GM12878 (cell line): ENCODE results near the gene PRDM15. TPM values are rescaled to one million over a fixed set of nuclear protein-coding genes. Genes with fewer than 3 reads are reported as not detected.

Experiments
- ATAC-seq: fragments of 200-7000 bp; cut with Tn5 transposase; 3 replicates; pipeline ENCODE4 v1.9.1; 2020; ENCODE audit warnings: mild to moderate bottlenecking, moderate library complexity
- BruUV-seq: library from RNA; stranded (reverse); fragments of 400-500 nt; replicated peaks from 2 replicates; lab custom pipeline; 2021; lab: Mats Ljungman, UMichigan
- CTCF ChIA-PET: fragments of 300-600 bp; sonication (Branson Sonifier 250); formaldehyde crosslinking; extraction: SDS; loops from one replicate; lab custom pipeline; 2021; ENCODE audit warnings: inconsistent platforms; lab: Yijun Ruan, JAX
- POLR2A ChIA-PET: fragments of 350-600 bp; formaldehyde crosslinking; extraction: SDS; loops from one replicate; lab custom pipeline; 2021; ENCODE audit warnings: inconsistent platforms; lab: Charles Lee
- RAD21 ChIA-PET: fragments of 300-600 bp; sonication (Branson Sonifier 250); formaldehyde crosslinking; loops from one replicate; lab custom pipeline; 2023; ENCODE audit warnings: antibody characterized with exemption; ENCODE audit not compliant: unreplicated experiment; lab: Charles Lee
- SMC1A ChIA-PET: fragments of 300-600 bp; sonication (Branson Sonifier 250); formaldehyde crosslinking; loops from one replicate; lab custom pipeline; 2023; ENCODE audit not compliant: unreplicated experiment, uncharacterized antibody; lab: Charles Lee
- DNase-seq: peaks from one replicate; pipeline ENCODE4 v3.0.0-alpha.2; 2011; ENCODE audit warnings: low read depth, low spot score
- FAIRE-seq: peaks from 3 replicates; lab custom pipeline; 2011; peaks lifted over from hg19 to GRCh38; lab: Jason Lieb, UNC
- H2AFZ ChIP-seq: 2 replicates; pipeline ENCODE4 v1.6.0; 2011; ENCODE audit warnings: low read depth, low read length, control low read depth; ENCODE audit not compliant: control insufficient read depth
- H3K27ac ChIP-seq: 2 replicates; pipeline ENCODE4 v1.5.1; 2011; ENCODE audit warnings: control low read depth; ENCODE audit not compliant: control insufficient read depth, insufficient read depth
- H3K27me3 ChIP-seq, 2 experiments: replicated peaks in 1 of 2; 2 replicates each; pipeline versions ENCODE4 v1.6.0 to v1.6.1; 2011; ENCODE audit warnings: low read length in 1 of 2; ENCODE audit not compliant: control insufficient read depth in 2 of 2, insufficient read depth in 2 of 2
- H3K36me3 ChIP-seq, 2 experiments: 2 replicates each; pipeline ENCODE4 v1.5.1; 2011; ENCODE audit warnings: low read length in 1 of 2; ENCODE audit not compliant: control insufficient read depth in 2 of 2, insufficient read depth in 2 of 2
- H3K4me1 ChIP-seq: 2 replicates; pipeline ENCODE4 v1.6.1; 2011; ENCODE audit warnings: mild to moderate bottlenecking, low read length, moderate library complexity, mixed read lengths; ENCODE audit not compliant: control insufficient read depth, insufficient read depth
- H3K4me2 ChIP-seq: 2 replicates; pipeline ENCODE4 v1.6.0; 2011; ENCODE audit warnings: control low read depth; ENCODE audit not compliant: control insufficient read depth, insufficient read depth
- H3K4me3 ChIP-seq: fragments of 200-600 bp; sonication (generic); 2 replicates; pipeline ENCODE4 v1.5.1; 2016
- H3K79me2 ChIP-seq: 2 replicates; pipeline ENCODE4 v1.6.0; 2011; ENCODE audit warnings: low read length; ENCODE audit not compliant: control insufficient read depth, insufficient read depth
- H3K9ac ChIP-seq: 2 replicates; pipeline ENCODE4 v1.8.0; 2011; ENCODE audit warnings: low read length, control low read depth, mixed read lengths; ENCODE audit not compliant: control insufficient read depth, insufficient read depth
- H3K9me3 ChIP-seq: replicated peaks from 3 replicates; pipeline ENCODE4 v1.5.1; 2011; ENCODE audit warnings: mild to moderate bottlenecking, low read length; ENCODE audit not compliant: control insufficient read depth, insufficient read depth
- H4K20me1 ChIP-seq: 2 replicates; pipeline ENCODE4 v1.6.0; 2011; ENCODE audit not compliant: control insufficient read depth, insufficient read depth
- CBX5 ChIP-seq: sonication (generic); IDR thresholded peaks from 2 replicates; pipeline ENCODE4 v1.6.1; 2016; ENCODE audit warnings: low read depth, moderate library complexity, mild to moderate bottlenecking, inconsistent platforms
- MEF2B ChIP-seq: fragments of 450-650 bp; IDR thresholded peaks from 2 replicates; pipeline ENCODE4 v1.6.1; 2018; ENCODE audit warnings: mild to moderate bottlenecking, moderate library complexity; ENCODE audit not compliant: partially characterized antibody, poor library complexity, severe bottlenecking
- MTA3 ChIP-seq: IDR thresholded peaks from 2 replicates; pipeline ENCODE4 v1.6.1; 2012; ENCODE audit warnings: low read length, inconsistent platforms, borderline replicate concordance
- MYB ChIP-seq: fragments of 150-350 bp; IDR thresholded peaks from 2 replicates; pipeline ENCODE4 v1.6.1; 2014; ENCODE audit warnings: mild to moderate bottlenecking, low read depth, low read length, borderline replicate concordance
- SIN3A ChIP-seq: IDR thresholded peaks from 2 replicates; pipeline ENCODE4 v1.6.1; 2012; ENCODE audit warnings: low read depth, low read length, improper control_type of control experiment
- SMC3 ChIP-seq: IDR thresholded peaks from 2 replicates; pipeline ENCODE4 v1.6.1; 2011; ENCODE audit warnings: low read length, improper control_type of control experiment, borderline replicate concordance
- SP1 ChIP-seq: IDR thresholded peaks from one replicate; pipeline ENCODE4 v1.6.1; 2011; ENCODE audit warnings: low read depth, low read length
- SREBF2 ChIP-seq: IDR thresholded peaks from 2 replicates; pipeline ENCODE4 v1.6.1; 2012; ENCODE audit warnings: mild to moderate bottlenecking, low read length
- STAT1 ChIP-seq: fragments of 450-650 bp; conservative IDR thresholded peaks from 2 replicates; pipeline ENCODE4 v1.6.1; 2014; ENCODE audit warnings: antibody characterized with exemption, mild to moderate bottlenecking
- YY1 ChIP-seq: IDR thresholded peaks from 2 replicates; pipeline ENCODE4 v1.6.1; 2011; ENCODE audit warnings: low read depth, mild to moderate bottlenecking, low read length
- ZNF274 ChIP-seq: IDR thresholded peaks from one replicate; pipeline ENCODE4 v1.8.0; 2011; ENCODE audit not compliant: insufficient read length, insufficient read depth
- WGBS: methylation state at CpG from one replicate; pipeline ENCODE4 v1.1.6; 2016; ENCODE audit warnings: low lambda C conversion rate; ENCODE audit not compliant: insufficient replicate concordance, insufficient coverage; ENCODE audit errors: missing lambda C conversion rate; 5-methylcytosine and 5-hydroxymethylcytosine counted together
- in situ Hi-C: fragments of 300-500 bp; cut with MboI; formaldehyde crosslinking; loops from 9 replicates; pipeline ENCODE4 v1.14.3; 2018; ENCODE audit warnings: mixed read lengths
- intact Hi-C: fragments of 100-400 bp; cut with micrococcal nuclease; formaldehyde crosslinking; loops from one replicate; pipeline ENCODE4 v1.14.2; 2022; ENCODE audit not compliant: unreplicated experiment
- polyA plus RNA-seq, 11 experiments: library from polyadenylated mRNA; depleted of rRNA in 4 of 11; unstranded in 6 of 11; stranded (reverse) in 5 of 11; fragments of >200 nt; fragmentation: Nextera tagmentation in 4 of 11; fragmentation: Illumina TruSeq in 1 of 11; extraction: Ambion mirVana in 4 of 11; extraction: Trizol in 1 of 11; gene quantifications; 1 replicate in 1 of 11; 2 replicates in 10 of 11; pipeline versions ENCODE4 v1.2.1 to v1.2.3, GENCODE V29; 2011 to 2016; ENCODE audit warnings: inconsistent platforms in 2 of 11, missing spikeins in 2 of 11, low read depth in 1 of 11
- total RNA-seq, 4 experiments: library from RNA; depleted of rRNA in 3 of 4; stranded (reverse); fragments of >200 nt in 3 of 4; fragmentation: Illumina TruSeq in 1 of 4; extraction: Trizol in 1 of 4; gene quantifications; 2 replicates each; pipeline versions ENCODE4 v1.2.1 to v1.2.3, GENCODE V29; 2013 to 2021
- TF ChIP-seq, protein P1 (sequence below), 3 experiments: IDR thresholded peaks in 2 of 3; conservative IDR thresholded peaks in 1 of 3; 2 replicates each; pipeline ENCODE4 v1.5.1; 2011; ENCODE audit warnings: low read depth in 3 of 3, low read length in 3 of 3, mild to moderate bottlenecking in 3 of 3, control low read depth in 2 of 3, moderate library complexity in 2 of 3, inconsistent platforms in 1 of 3, mixed read lengths in 1 of 3; ENCODE audit not compliant: control insufficient read depth in 2 of 3, insufficient read depth in 1 of 3; ENCODE audit errors: extremely low read depth in 1 of 3

PRDM15 gene
- total and polyA plus RNA-seq, 10 of the 15 experiments (the other 5 are each of a cell fraction or from before 2014, with no cell fraction given), result 2.2 to 16.0 (median 8.6) TPM

DNA sequence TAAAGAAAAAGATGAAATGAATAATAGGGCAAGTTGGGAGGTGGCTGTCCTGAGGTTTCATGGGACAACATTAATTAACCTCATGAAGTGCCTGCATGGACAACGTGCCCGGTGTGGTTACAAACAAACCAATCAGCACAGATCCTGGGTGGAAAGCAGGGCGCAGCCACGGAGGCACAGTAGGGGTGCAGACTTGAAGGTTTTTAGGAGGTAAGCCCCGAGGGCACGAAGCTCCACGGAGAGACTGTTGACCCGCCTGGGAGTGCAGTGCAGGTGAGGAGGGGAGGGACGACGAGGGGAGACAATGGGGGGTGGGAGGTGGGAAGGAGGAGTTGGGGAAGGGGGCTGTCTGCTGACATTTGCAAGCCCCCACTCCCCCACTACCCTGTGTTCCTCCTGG is 110.0 kb downstream of the PRDM15 start:
- ATAC-seq (no peak), FAIRE-seq (no peak), DNase-seq (no peak)
- WGBS, result 22% methylated on average over 7 of the region's 10 CpGs
- ChIA-PET CTCF (interaction anchor here (0.6 to 3.4 kb wide), 10 partner anchors 17 to 486 kb away, joined by 3 to 21 read pairs (median 4); no protein-coding TSS in a partner anchor), POLR2A (interaction anchor here (1.2 to 1.7 kb wide), 2 partner anchors 127 to 400 kb away, joined by 4 to 6 read pairs; no protein-coding TSS in a partner anchor), SMC1A (interaction anchor here (1.0 to 3.1 kb wide), 10 partner anchors 48 to 486 kb away, joined by 3 to 13 read pairs (median 4); no protein-coding TSS in a partner anchor), RAD21 (interaction anchor here (1.0 to 1.4 kb wide), 7 partner anchors 12 to 486 kb away, joined by 3 to 10 read pairs (median 3); no protein-coding TSS in a partner anchor)
- in situ Hi-C loops (no loop called here), intact Hi-C loops (no loop called here)
- Histone ChIP-seq H4K20me1 (no peaks in the 10 kb centered on the region), H3K4me3 (no peak overlapping the region), H3K27ac (no peak overlapping the region), H3K4me1 (no peaks in the 10 kb centered on the region), H3K36me3 (no peaks in the 10 kb centered on the region), H2AFZ (no peak overlapping the region), H3K27me3 (peaks cover 9 to 23% of the 10 kb centered on the region in 2 experiments), H3K4me2 (peak overlapping the region; percentile 60; the same call in 1 of the 2 replicates), H3K79me2 (no peaks in the 10 kb centered on the region), H3K9ac (no peak overlapping the region), H3K9me3 (no peaks in the 10 kb centered on the region; the same call in 1 of the 3 replicates)
- no TSS peak for BruUV-seq
- TF ChIP-seq YY1 (no peak), STAT1 (no peak), CBX5 (no peak), SREBF2 (no peak), SMC3 (no peak), MEF2B (no peak), SIN3A (no peak), MYB (no peak), MTA3 (no peak), SP1 (no peak), ZNF274 (no peak)
- TF ChIP-seq, protein P1, sequence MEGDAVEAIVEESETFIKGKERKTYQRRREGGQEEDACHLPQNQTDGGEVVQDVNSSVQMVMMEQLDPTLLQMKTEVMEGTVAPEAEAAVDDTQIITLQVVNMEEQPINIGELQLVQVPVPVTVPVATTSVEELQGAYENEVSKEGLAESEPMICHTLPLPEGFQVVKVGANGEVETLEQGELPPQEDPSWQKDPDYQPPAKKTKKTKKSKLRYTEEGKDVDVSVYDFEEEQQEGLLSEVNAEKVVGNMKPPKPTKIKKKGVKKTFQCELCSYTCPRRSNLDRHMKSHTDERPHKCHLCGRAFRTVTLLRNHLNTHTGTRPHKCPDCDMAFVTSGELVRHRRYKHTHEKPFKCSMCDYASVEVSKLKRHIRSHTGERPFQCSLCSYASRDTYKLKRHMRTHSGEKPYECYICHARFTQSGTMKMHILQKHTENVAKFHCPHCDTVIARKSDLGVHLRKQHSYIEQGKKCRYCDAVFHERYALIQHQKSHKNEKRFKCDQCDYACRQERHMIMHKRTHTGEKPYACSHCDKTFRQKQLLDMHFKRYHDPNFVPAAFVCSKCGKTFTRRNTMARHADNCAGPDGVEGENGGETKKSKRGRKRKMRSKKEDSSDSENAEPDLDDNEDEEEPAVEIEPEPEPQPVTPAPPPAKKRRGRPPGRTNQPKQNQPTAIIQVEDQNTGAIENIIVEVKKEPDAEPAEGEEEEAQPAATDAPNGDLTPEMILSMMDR (IDR thresholded peaks at IDR 0.05 in 2 of 3, conservative IDR thresholded peaks at IDR 0.05 in 1 of 3; ENCODE audit: control insufficient read depth in 2 of 3, extremely low read depth in 1 of 3, insufficient read depth in 1 of 3, low read depth in 3 of 3, low read length in 3 of 3), result no peak
